ENCODE results near the gene DNASE2.

Gene DNASE2

DNA sequence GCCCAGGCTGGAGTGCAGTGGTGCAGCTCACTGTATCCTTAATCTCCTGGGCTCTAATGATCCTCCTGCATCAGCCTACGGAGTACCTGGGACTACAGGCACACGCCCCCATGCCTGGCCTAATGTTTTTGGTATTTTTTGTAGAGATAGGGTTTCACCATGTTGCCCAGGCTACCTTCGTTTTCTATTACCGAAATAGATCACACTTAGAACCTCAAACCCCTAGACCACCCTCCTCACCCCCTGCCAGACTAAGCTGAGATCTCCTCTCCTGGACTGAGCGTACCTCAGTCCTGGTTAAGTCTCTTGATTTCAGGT, 5.4 kb upstream of the DNASE2 start:
- no peak for DNase-seq
- no peak for ATAC-seq

DNA sequence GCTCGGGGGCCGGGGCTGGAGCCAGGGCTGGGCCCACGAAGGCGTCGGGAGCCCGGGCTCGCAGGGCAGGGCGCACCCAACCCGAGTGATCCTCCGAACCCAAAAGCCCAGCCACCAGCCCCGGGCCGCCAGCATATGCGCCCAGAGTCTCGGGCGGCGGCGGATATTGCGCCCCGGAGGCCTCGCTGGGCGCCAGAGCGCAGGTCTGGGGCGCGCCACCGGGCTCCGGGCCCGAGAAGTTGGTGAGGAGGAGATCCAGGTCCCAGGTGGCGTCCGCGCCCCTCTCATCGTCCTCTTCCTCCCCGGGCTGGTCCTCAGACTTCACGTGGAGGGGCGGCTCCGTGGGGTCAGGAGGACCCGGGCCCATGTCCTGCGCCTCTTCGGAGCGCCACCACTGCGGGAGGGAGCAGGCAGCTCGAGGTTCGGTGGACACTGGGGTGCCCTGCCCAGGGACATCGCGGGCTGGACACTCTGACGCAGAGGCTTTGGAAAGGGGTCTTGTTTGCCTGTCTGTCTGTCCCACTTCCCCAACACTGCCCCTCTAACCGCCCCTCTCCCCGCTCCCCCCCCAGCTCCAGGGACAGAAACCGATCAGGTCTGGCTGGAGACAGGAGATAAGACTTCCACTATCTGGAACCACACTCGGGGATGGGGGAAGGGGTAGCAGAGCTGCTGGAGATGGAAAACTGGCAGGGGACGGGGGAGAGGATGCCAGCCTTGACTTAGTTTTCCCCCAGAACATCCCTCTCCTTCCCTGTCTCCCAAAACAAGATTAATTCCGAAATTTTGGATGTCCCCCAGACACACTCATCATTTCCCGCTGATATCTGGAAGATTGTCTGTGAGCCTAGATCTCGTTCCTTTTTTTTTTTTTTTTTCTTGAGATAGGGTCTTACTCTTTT, 4.8 kb upstream of the DNASE2 start:
- DNase-seq (no peak), ATAC-seq (peak; percentile 8)

DNA sequence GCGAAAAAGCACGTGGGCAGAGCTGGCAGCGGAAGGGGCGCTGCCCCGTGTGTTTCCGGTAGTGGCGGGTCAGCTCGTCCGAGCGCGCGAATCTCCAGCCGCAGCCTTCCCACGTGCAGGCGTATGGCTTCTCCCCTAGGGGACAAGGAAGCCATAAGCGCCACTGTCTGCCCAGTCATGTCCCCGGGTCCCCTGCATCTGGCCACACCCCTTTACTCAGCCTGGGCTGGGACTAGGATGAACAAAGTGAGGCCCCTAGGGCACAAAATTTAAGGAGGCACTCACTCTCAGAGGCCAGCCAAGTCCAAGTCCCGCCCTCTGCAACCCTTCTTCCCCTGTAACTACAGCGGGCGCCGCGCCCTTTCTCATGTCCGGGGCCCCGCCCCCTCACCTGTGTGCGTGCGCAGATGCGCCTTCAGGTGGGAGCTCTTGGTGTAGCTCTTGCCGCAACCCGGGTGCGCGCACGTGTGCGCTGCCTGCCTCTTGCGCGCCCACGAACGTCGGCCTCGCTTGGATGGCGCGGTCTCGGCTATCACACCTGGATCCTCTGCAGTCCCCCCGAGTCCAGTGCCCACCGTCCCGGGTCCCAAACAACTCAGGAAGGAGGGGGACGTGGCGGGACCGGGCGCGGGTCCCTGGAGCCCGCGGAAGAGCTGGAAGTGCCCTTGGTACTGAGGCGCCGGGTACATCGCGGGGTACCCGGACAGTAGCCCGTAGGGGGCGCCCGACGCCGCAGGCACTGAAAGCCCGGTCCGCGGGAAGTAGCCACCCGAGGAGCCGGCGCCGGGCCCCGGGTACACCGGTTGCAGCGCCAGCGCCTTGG, 3.9 kb upstream of the DNASE2 start:
- DNase-seq (peak; percentile 91), ATAC-seq (peak; percentile 70)

DNA sequence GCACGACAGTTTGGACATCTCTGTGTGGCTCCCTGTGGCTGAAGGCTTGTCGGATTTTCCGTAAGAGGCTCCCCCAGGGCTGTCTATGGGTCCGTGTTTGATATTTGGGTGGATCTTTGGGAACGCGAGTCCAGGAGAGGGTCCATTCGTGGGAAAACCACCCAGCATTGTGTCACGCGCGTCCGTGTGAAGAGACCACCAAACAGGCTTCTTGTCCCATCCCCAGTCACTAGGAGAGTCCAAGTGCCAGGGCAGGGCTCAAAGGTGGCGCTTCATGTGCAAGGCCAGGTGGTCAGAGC, 3.3 kb upstream of the DNASE2 start:
- DNase-seq (no peak), ATAC-seq (no peak)

DNA sequence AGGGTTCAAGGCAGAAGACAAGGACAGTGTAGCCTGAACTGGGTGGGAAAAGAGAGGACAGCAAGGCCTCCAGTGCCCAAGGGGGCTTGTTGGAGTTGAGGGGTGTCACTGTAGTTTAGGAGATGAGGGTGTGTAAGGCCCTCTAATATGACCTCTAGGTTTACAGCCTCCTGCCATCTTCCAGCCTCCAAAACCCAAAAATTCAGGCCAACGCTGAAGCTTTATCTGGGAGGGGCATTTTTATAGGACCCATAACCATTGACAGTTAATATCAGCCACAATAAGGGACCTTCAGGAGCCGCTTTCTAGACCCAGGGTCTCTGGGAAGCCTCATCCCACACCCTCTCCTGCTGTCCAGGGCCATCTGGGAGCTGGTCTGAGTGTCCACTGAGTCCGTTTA, 3.0 kb upstream of the DNASE2 start:
- DNase-seq (no peak), ATAC-seq (no peak)

DNA sequence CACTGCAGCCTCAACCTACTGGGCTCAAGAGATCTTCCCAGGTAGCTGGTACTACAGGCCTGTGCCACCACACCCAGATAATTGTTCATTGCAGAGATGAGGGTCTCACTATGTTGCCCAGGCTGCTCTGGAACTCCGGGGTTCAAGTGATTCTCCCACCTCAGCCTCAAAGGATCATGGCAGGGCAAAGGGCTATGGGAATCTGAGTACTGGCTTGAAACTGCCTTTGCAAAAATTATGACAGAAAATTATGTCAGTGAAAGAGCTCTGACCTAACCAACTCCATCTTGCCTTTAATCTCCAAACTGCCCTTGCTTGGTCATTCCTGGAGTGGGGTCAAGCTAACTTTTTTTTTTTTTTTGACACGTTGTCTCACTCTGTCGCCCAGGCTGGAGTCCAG, 1.3 kb upstream of the DNASE2 start:
- ATAC-seq (no peak), DNase-seq (no peak)

DNA sequence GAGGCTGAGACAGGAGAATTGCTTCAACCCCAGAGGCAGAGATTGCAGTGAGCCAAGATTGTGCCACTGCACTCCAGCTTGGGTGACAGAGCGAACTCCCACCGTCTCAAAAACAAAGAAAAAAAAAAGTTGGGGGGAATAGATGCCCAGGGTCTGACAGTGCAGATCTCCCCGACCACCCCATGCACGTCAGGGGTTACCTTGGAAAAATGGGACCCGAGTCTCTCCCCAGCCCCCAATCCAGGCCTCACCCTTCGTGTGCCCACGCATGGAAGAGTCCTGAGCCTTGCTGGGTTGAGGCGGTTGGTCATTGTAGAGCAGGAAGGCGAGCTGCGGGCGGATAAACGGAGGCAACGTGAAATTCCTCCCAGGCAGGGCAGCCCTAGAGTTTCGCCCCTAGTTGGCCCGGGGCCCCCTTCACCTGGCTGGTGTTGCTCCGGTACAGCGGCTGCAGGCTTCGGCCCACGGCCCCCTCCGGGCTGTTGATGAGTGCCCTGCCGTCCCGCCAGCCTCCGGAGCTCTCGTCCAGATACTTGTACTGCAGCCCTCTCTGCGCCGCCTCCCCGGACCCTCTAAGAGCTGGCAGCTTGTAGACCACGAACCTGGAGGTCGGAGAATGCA, 588 bp downstream of the DNASE2 start:
- ATAC-seq (no peak), DNase-seq (peak; percentile 33)

DNA sequence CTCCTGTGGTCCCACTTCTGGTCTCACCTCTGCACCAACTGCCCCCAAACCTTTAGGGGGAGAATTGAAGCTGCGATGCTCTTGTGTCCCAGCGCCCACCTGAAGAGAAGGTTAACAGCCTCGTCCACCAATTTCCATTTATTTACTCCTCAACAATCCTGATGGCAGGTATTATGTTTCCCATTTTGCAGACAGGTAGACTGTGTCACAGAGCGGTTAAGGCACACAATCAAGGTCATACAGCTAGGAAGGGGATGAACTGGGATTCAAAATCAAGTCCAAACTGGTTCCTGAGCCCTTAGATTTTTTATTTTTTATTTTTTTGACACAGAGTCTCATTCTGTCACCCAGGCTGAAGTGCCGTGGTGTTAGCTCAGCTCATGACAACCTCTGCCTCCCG, 6.2 kb downstream of the DNASE2 start:
- DNase-seq (no peak), ATAC-seq (no peak)

DNA sequence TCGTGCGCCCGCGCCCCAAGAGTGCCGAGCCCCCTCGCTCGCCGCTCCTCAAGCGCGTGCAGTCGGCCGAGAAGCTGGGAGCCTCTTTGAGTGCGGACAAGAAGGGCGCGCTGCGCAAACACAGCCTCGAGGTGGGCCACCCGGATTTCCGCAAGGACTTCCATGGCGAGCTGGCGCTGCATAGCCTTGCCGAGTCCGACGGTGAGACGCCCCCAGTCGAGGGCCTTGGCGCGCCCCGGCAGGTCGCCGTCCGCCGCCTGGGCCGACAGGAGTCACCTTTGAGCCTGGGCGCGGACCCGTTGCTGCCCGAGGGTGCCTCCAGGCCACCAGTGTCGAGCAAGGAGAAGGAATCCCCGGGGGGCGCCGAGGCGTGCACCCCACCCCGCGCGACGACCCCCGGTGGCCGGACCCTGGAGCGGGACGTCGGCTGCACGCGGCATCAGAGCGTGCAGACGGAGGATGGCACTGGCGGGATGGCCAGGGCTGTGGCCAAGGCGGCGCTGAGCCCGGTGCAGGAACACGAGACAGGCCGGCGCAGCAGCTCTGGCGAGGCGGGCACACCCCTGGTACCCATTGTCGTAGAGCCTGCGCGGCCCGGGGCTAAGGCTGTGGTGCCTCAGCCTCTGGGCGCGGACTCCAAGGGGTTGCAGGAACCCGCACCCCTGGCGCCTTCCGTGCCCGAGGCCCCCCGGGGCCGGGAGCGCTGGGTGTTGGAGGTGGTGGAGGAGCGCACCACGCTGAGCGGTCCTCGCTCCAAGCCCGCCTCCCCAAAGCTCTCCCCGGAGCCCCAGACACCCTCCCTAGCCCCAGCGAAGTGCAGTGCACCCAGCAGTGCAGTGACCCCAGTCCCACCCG, 7.1 kb downstream of the DNASE2 start:
- no peak for ATAC-seq

DNA sequence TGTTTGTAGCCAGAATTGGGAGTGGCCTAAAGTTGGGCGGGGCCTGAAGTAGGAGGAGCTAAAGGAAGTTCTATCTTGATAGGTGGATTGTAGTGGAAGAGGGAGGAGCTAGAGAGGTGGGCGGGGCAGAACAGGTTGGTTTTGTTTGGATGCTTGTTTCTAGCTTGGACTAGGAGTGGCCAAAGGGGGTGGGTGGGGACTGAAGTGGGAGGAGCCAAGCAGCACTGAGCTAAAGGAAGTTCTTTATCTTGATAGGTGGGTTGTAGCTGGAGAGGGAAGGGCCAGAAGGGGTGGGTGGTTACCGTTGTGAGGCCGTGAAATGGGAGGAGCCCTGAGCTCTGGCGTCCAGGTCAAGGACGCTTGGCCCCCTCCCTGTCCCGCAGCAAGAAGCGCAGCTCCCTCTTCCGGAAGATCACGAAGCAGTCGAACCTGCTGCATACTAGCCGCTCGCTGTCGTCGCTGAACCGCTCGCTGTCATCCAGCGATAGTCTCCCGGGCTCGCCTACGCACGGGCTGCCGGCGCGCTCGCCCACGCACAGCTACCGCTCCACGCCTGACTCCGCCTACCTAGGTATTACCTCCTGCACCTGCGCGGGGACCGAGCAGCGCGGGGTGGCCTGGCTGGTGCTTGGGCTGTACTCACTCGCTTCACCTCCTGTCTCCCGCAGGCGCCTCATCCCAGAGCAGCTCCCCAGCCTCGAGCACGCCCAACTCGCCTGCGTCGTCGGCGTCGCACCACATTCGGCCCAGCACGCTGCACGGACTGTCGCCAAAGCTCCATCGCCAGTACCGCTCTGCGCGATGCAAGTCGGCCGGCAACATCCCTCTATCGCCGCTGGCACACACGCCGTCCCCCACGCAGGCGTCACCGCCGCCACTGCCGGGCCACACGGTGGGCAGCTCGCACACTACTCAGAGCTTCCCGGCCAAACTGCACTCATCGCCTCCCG, 8.0 kb downstream of the DNASE2 start:
- ATAC-seq (peak; percentile 28), DNase-seq (peak; percentile 60)

More for the DNA sequence above, 7.1 kb downstream of the DNASE2 start:
- DNase-seq = no peak

DNA sequence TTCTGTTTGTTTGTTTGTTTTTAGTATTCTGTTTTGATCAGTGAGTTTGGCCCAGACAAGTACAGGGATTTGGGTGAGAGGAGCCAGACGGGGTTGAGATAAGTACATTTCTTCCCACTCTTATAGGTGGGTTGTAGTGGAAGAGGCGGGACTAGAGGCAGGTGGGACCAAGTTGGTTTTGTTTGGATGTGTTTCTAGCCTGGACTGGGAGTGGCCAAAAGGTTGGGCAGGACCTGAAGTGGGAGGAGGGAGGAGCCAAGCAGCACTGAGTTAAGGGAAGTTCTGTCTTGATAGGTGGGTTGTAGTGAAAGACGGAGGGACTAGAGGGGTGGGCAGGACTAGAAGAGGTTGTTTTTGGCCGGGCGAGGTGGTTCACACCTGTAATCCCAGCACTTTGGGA, 9.0 kb downstream of the DNASE2 start:
- no peak for ATAC-seq
- no peak for DNase-seq

DNA sequence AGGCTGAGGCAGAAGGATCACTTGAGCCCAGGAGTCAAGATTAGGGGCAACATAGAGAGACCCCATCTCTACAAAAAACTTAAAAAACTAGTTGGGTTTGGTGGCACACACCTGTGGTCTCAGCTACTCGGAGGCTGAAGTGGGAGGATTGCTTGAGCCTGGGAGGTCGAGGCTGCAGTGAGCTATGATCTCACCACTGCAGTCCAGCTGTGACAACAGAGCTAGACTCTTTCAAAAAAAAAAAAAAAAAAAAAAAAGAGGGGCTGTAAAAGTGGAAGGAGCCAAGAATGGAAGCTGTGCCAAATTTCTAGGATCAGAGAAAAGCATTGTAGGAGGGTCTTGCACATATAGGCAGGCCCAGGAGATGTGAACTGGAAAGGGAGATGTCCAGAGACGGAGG, 9.6 kb downstream of the DNASE2 start:
- DNase-seq (no peak), ATAC-seq (no peak)

DNA sequence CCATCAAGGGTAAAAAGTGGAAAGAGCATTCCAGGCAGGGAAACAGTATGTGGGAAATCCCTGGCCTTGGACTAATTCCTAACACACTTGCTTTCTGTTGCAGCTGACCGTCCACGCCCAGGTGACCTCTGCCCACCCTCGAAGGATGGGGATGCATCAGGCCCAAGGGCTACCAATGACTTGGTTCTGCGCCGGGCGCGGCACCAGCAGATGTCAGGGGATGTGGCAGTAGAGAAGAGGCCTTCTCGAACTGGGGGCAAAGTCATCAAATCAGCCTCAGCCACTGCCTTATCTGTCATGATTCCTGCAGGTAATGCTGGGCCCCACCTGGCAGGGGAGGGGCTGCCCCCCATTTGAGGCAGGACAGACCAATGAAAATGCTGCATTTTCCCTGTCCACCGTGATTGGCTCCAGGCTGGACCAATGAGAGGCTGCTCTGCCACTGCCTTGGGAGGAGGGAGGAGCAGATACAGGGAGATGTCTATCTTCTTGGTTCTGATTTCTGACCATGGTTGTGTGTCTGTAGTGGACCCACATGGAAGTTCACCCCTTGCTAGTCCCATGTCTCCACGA, 12.6 kb downstream of the DNASE2 start:
- DNase-seq (peak; percentile 38), ATAC-seq (no peak)

DNA sequence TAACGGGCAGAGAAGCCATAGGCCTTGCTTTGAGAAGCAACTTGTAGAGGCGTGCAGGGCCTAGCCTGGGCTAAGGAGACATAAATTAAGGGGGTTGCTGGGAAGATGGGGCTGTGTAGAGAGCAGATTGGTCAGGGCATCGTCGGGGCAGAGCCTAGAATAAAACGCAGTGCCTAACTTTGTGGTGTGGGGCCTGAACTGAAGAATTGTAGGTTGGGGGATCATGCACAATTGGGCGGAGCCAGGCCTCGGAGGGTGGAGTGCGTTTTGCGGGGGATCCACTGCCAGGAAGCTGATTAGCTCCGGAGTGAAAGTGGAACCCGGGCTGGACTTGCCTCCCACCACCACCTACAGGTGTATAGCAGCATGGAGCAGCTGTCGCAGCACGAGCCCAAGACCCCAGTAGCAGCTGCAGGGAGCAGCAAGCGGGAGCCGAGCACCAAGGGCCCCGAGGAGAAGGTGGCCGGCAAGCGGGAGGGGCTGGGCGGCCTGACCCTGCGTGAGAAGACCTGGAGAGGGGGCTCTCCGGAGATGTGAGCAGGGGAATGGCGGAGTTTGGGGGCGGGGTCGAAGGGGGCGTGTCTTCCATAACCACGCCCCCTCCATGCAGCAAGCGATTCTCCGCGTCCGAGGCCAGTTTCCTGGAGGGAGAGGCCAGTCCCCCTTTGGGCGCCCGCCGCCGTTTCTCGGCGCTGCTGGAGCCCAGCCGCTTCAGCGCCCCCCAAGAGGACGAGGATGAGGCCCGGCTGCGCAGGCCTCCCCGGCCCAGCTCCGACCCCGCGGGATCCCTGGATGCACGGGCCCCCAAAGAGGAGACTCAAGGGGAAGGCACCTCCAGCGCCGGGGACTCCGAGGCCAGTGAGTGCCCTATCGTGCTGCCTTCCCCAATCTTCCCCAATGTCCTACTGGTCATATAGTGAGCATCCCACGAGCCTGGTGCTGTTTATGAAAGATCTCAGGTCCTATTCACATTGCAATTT, 13.8 kb downstream of the DNASE2 start:
- DNase-seq (peak; percentile 81), ATAC-seq (peak; percentile 71)

DNA sequence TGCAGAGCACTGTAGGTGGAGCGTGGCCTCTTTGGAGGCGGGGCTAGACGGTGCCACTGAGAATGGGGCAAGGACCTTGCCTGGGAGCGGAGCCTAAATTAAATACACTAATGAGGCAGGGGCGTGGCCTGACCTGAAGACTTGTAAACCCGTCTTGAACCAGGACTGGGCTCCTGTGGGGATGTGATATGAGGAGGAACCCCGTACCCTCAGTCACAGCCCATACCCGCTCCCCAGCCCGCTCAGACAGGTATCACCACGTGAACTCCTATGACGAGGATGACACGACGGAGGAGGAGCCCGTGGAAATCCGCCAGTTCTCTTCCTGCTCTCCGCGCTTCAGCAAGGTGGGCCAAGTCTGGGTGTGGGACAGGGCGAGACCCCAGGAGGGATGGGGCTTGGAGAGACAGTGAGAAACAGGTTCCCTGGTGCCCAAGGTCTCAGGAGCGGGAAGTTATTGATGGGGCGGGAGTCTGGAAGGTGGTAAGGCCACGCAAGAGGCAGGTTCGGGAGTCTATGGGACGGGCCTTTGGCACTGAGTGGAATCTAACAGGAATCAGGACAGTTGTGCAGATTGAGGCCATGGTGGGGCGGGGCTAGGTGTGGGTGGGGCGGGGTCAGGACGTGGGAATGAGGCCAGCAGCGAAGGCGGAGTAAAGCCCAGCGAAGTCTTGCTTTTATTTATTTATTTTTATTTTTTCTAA, 14.7 kb downstream of the DNASE2 start:
- DNase-seq (no peak), ATAC-seq (no peak)

DNA sequence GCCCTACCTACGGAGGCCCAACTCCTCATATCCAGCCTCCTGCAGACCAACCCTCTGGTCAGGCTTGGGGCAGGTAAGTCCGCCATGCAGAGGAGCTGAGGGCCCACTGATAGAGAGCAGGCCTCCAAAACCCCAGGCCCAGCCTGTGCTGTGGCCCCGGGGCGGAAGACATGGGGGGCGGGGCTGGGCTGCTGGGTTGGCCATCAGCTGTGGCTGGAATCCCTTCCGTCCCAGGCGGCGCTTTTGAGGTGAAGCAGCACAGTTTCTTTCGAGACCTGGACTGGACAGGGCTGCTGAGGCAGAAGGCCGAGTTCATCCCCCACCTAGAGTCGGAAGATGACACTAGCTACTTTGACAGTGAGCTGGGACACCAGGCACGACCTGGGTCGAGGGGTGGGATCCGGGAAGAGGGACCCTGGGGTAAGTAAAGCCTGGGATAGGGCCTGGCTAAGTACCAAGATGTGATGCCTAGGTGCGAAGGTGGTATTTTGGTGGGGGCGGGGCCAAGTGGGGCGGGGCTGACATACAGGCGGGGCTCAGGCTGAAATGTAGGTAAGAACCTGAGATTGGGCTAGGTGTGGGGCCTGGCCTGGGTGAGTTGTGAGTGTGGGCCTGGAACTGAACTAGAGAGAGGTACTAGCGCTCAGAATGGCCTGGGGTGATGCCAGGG, 15.4 kb downstream of the DNASE2 start:
- ATAC-seq (no peak), DNase-seq (no peak)

DNA sequence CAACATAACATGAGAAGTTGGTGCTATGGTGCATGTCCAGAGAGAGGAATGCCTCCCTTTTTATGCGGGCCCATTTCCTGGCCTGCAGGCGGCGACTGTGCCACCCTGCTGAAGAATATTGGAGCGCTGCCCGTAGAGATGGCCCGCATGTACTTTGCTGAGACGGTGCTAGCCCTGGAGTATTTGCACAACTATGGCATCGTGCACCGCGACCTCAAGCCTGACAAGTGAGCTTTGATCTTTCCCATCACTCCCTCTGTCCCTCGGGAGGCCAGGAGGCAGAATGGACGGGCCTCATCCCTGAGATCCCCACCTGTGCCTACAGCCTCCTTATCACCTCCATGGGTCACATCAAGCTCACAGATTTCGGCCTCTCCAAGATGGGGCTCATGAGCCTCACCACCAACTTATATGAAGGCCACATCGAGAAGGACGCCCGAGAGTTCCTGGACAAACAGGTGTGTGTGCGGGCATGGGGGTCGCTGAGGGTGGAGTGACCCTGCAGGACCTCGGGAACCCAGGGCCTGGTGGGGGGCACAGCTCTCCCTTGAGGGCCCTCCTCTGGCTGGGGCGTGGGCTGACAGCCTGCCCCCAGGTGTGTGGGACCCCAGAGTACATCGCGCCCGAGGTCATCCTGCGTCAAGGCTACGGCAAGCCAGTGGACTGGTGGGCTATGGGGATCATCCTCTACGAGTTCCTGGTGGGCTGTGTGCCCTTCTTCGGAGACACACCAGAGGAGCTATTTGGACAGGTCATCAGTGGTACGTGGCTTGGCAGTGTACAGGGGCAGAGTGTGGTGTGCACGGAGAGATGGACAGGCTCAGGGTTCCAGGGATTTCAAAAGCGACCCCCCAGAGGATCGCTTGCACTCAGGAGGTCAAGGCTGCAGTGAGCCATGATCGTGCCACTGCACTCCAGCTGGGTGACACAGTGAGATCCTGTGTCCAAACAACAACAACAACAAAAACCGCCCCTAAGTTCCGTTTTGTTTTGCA, 16.2 kb downstream of the DNASE2 start:
- DNase-seq = no peak

More for the DNA sequence above, 16.2 kb downstream of the DNASE2 start:
- no peak for ATAC-seq

All from stimulated activated naive CD8-positive, alpha-beta T cell treated with anti-CD3 and anti-CD28 coated beads, Interleukin-15, Interleukin-2, amounts not matched to agents 100 U/mL and 50 U/mL, for 24 hours (primary cell).